GM10248 (cell line): ENCODE results near the gene COL9A3.
"Not testable (repeated sequence)": the region's sequence is repeated elsewhere in the genome, so short reads cannot be mapped to it uniquely, and the experiment has no call there.

Experiments used
- CTCF ChIA-PET: fragments of 300-600 bp; sonication (Branson Sonifier 250); formaldehyde crosslinking; extraction: SDS; loops from one replicate; lab custom pipeline; 2021; ENCODE audit warnings: antibody characterized with exemption; lab: Yijun Ruan, JAX
- POLR2A ChIA-PET: fragments of 350-650 bp; sonication (Branson Sonifier 250); formaldehyde crosslinking; extraction: SDS; loops from one replicate; lab custom pipeline; 2020; ENCODE audit warnings: antibody characterized with exemption; lab: Yijun Ruan, JAX
- DNase-seq: peaks from one replicate; pipeline ENCODE4 v3.0.0; 2012; ENCODE audit errors: extremely low spot score
- TF ChIP-seq, protein P1 (sequence below): IDR thresholded peaks from 2 replicates; pipeline ENCODE4 v1.5.1; 2012; ENCODE audit warnings: mild to moderate bottlenecking, low read depth; ENCODE audit errors: extremely low read depth, missing control alignments, control extremely low read depth

Gene COL9A3

DNA sequence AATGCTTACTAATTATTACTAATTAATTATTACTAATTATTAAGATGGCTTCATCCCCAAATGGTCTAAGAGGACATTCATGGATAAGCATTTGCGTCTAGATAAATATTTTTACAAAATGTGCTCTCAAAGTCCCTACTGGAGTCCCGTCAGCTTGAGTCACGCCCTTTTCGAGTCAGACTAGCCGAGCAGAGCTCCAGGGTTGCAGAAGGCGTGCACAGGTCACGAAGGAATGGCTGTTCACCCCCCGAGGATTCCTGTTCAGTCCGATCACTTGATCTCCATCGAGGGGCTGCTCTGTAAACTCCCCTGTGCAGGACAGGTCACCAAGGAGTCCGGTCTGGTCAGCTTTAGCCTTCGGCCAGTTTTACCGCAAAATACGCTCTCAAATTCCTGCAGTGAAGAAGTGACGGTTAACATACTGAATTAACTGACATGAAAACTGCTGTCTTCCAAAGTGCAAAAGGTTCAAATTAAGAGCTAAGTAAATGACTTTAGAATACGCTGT is 24.9 kb downstream of the COL9A3 start:
- CTCF ChIA-PET: interaction anchor here (0.8 to 1.3 kb wide), 4 partner anchors 9 to 19 kb away, joined by 3 to 7 read pairs (median 4); no protein-coding TSS in a partner anchor
- DNase-seq: no peak

DNA sequence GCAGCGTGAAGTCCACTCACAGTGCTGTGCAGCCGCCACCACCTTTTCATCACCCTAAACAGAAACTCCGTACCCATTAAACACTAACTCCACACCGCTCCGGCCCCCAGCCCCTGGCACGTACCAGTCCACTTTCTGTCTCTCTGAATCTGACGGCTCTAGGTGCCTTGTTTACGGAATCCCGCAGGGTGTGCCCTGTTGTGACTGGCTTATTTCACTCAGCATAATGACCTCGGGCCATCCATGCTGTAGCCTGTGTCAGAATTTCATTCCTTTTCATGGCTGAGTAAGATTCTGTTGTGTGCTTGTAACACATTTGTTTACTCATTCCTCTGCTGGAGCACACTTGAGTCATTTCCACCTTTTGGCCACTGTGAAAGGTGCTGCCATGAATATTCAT is 26.8 kb downstream of the COL9A3 start:
- POLR2A ChIA-PET: no interaction called here
- TF ChIP-seq, protein P1, sequence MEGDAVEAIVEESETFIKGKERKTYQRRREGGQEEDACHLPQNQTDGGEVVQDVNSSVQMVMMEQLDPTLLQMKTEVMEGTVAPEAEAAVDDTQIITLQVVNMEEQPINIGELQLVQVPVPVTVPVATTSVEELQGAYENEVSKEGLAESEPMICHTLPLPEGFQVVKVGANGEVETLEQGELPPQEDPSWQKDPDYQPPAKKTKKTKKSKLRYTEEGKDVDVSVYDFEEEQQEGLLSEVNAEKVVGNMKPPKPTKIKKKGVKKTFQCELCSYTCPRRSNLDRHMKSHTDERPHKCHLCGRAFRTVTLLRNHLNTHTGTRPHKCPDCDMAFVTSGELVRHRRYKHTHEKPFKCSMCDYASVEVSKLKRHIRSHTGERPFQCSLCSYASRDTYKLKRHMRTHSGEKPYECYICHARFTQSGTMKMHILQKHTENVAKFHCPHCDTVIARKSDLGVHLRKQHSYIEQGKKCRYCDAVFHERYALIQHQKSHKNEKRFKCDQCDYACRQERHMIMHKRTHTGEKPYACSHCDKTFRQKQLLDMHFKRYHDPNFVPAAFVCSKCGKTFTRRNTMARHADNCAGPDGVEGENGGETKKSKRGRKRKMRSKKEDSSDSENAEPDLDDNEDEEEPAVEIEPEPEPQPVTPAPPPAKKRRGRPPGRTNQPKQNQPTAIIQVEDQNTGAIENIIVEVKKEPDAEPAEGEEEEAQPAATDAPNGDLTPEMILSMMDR: no peak
- CTCF ChIA-PET: no interaction called here
- no peak for DNase-seq

More for the DNA sequence above, 24.9 kb downstream of the COL9A3 start:
- TF ChIP-seq, protein P1: no peak
- POLR2A ChIA-PET: no interaction called here

DNA sequence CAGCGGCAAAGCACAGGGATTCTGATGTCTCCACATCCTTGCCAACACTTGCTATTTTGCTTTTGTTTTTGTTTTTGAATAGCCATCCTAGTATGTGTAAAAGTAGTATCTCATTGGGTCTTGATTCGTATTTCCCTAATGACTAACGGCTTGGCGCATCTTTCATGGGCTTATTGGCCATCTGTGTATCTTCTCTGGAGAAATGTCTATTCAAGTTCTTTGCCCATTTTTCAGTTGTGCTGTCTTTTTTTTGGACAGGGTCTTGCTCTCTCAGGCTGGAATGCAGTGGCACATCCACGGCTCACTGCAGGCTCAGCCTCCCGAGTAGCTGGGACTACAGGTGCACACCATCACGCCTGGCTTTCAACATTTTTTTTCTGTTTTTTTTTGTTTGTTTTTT is 27.3 kb downstream of the COL9A3 start:
- TF ChIP-seq, protein P1: no peak

DNA sequence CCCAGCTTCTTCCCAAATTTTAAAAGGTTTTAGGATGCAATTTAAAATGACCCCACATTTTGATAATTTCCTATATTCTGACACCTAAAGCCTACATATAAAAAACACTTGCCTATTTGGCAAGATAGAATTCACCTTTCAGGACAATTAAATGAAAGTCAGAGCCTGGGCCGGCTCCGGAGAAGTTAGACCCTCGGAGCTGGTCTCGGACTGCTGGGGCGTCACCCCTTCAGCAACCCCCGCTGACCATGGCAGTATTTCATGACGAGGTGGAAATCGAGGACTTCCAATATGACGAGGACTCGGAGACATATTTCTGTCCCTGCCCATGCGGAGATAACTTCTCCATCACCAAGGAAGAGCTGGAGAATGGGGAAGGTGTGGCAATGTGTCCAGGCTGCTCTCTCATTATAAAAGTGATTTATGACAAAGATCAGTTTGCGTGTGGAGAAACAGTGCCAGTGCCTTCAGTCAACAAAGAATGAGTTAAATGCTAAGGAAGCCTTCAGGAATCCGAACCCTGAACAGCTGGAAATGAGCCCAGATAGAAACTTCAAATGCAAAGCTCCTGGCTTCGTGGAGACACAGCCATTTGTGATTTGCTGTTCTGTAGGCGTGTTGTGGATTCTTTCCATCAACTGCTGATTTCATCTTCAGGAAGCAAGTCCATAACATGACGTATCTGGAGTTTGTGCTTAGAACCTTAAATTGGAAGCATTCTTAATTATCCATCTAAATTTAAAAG is 28.7 kb downstream of the COL9A3 start:
- ChIA-PET POLR2A (no interaction called here), CTCF (interaction anchor here (1.2 to 2.2 kb wide), 5 partner anchors 9 to 23 kb away, joined by 3 to 6 read pairs (median 5); no protein-coding TSS in a partner anchor)
- TF ChIP-seq, protein P1: no peak
- no peak for DNase-seq

More for the DNA sequence above, 27.3 kb downstream of the COL9A3 start:
- DNase-seq: no peak
- CTCF ChIA-PET: interaction anchor here (1.2 kb wide), 1 partner anchor 10 kb away, joined by 5 read pairs; no protein-coding TSS in a partner anchor
- POLR2A ChIA-PET: interaction anchor here (0.7 kb wide), 1 partner anchor 790 kb away, joined by 3 read pairs; no protein-coding TSS in a partner anchor

DNA sequence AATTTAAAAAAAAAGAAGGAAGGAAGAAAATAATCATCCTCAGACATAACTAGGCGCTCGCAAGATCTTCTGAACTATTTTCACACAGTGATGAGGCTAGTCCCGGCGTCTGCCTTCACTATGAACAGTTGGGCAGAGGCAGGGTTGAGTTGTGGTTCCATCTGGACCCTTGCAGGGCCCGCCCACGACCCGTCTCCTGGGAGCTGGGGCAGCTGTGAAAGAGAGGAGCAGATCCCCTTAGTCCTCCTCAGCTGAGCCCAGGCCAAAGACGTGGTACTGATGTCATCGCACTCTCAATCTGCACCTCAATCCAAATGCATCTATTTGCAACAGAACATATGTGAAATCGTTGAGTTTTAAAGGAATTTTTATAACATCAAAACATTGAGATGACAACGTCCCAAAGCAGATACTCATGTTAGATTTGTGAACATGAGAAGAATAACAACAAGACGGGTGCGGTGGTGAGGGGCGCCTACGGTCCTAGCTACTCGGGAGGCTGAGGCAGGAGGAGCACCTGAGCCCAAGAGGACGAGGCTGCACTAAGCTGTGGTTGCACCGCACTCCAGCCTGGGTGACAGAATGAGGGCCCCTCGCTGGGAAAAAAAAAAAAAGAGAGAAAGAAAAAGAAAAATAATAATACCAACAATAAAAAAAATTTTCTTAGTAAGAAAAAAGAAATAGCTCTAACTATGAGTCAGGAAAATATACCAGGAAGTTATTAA is 29.5 kb downstream of the COL9A3 start:
- TF ChIP-seq, protein P1: no peak
- no peak for DNase-seq
- CTCF ChIA-PET: interaction anchor here (0.6 to 2.2 kb wide), 7 partner anchors 10 to 409 kb away, joined by 3 to 6 read pairs (median 5); partner anchors contain the start of gene TCFL5
- POLR2A ChIA-PET: no interaction called here

DNA sequence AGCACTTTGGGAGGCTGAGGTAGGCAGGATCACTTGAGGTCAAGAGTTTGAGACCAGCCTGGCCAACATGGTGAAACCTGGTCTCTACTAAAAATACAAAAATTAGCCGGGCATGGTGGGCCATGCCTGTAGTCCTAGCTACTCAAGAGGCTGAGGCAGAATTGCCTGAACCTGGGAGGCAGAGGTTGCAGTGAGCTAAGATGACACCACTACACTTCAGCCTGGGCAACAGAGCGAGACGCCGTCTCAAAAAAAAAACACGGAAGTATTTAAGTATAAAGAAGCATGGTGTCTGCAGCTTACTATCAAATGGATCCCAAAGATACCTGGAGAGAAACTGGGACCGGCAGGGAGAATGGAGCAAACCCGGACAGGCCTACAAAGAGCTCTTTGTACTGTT is 32.1 kb downstream of the COL9A3 start:
- DNase-seq: not testable (repeated sequence)
- ChIA-PET POLR2A (interaction anchor here (0.8 kb wide), 1 partner anchor 8 kb away, joined by 3 read pairs; no protein-coding TSS in a partner anchor), CTCF (interaction anchor here (1.0 to 1.3 kb wide), 4 partner anchors 11 to 349 kb away, joined by 3 to 5 read pairs (median 4); no protein-coding TSS in a partner anchor)
